ENCODE data around the gene WDR73.

DNA sequence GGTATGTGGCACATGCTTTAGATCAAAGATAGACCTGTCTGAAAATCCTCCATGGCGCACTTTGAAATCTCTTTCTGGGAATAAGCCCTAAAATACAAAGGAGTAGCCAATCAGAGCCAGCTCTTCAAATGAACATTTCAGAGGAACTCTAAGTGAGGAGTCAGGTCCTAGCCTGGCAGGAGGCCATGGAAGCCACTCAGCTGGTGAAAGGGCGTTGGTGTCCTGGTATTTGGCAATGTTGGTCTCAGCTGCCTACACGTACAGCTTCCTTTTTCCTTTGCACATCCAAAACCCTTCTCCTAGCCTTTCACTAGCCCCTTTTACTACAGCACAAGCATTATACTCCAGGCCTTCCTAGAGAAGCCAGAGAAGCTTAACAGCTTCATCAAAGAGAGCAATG lies 5.5 kb downstream of the WDR73 start:
- TF ChIP-seq, protein P1, sequence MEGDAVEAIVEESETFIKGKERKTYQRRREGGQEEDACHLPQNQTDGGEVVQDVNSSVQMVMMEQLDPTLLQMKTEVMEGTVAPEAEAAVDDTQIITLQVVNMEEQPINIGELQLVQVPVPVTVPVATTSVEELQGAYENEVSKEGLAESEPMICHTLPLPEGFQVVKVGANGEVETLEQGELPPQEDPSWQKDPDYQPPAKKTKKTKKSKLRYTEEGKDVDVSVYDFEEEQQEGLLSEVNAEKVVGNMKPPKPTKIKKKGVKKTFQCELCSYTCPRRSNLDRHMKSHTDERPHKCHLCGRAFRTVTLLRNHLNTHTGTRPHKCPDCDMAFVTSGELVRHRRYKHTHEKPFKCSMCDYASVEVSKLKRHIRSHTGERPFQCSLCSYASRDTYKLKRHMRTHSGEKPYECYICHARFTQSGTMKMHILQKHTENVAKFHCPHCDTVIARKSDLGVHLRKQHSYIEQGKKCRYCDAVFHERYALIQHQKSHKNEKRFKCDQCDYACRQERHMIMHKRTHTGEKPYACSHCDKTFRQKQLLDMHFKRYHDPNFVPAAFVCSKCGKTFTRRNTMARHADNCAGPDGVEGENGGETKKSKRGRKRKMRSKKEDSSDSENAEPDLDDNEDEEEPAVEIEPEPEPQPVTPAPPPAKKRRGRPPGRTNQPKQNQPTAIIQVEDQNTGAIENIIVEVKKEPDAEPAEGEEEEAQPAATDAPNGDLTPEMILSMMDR (conservative IDR thresholded peaks at IDR 0.05; ENCODE audit: low read depth, low read length): no peak
- TF ChIP-seq FOS (IDR thresholded peaks at IDR 0.05; ENCODE audit: low read depth, low read length): no peak
- no peak for TF ChIP-seq SMC3 (IDR thresholded peaks at IDR 0.05; ENCODE audit: low read depth, low read length)
